BE2C (cell line): ENCODE results near the gene JHY.

Source experiments
- DNase-seq: peaks from one replicate; pipeline ENCODE4 v3.0.0-alpha.2; 2020
- H3K27me3 ChIP-seq: fragments of 250-450 bp; sonication (Bioruptor Pico); 2 replicates; pipeline ENCODE4 v1.5.1; 2020; ENCODE audit warnings: mild to moderate bottlenecking
- H3K36me3 ChIP-seq: fragments of 250-450 bp; sonication (Bioruptor Pico); 2 replicates; pipeline ENCODE4 v1.5.1; 2020; ENCODE audit warnings: mild to moderate bottlenecking
- H3K4me1 ChIP-seq: fragments of 250-450 bp; sonication (Bioruptor Pico); 2 replicates; pipeline ENCODE4 v1.5.1; 2020
- H3K4me3 ChIP-seq: 2 replicates; pipeline ENCODE4 v1.5.1; 2011; ENCODE audit warnings: low read depth, low read length
- H3K9me3 ChIP-seq: fragments of 250-450 bp; sonication (Bioruptor Pico); 2 replicates; pipeline ENCODE4 v1.5.1; 2020
- CTCF ChIP-seq: IDR thresholded peaks from 2 replicates; pipeline ENCODE4 v1.5.1; 2012; ENCODE audit warnings: mild to moderate bottlenecking, low read depth, low read length

The JHY gene

GRCh38 chr11:122877732-122878131 lies 4.8 kb upstream of the JHY start:
- DNase-seq: no peak
- H3K36me3 ChIP-seq: no peaks in the 10 kb centered on the region
- no peaks in the 10 kb centered on the region for H3K4me1 ChIP-seq
- H3K27me3 ChIP-seq: peaks cover 39% of the 10 kb centered on the region
- no peaks in the 10 kb centered on the region for H3K9me3 ChIP-seq
- no peak overlapping the region for H3K4me3 ChIP-seq
- TF ChIP-seq CTCF: no peak

GRCh38 chr11:122879785-122880184 lies 2.8 kb upstream of the JHY start:
- no peak overlapping the region for H3K4me3 ChIP-seq
- no peaks in the 10 kb centered on the region for H3K4me1 ChIP-seq
- no peak for TF ChIP-seq CTCF
- H3K9me3 ChIP-seq: no peaks in the 10 kb centered on the region
- DNase-seq: no peak
- peaks cover 58% of the 10 kb centered on the region for H3K27me3 ChIP-seq
- no peaks in the 10 kb centered on the region for H3K36me3 ChIP-seq

- TF ChIP-seq CTCF: no peak
These were observed 492 bp downstream of the JHY start for GRCh38 chr11:122882857-122883645.

GRCh38 chr11:122883646-122883979 lies 1.1 kb downstream of the JHY start:
- Histone ChIP-seq H3K27me3 (peaks cover 57% of the 10 kb centered on the region), H3K4me3 (no peak overlapping the region), H3K4me1 (no peaks in the 10 kb centered on the region), H3K36me3 (no peaks in the 10 kb centered on the region), H3K9me3 (no peaks in the 10 kb centered on the region)
- no peak for TF ChIP-seq CTCF
- no peak for DNase-seq

More at GRCh38 chr11:122882857-122883645, 492 bp downstream of the JHY start:
- DNase-seq: peak; percentile 10
- H3K4me3 ChIP-seq: no peak overlapping the region
- H3K27me3 ChIP-seq: peaks cover 62% of the 10 kb centered on the region
- H3K4me1 ChIP-seq: no peaks in the 10 kb centered on the region
- H3K9me3 ChIP-seq: no peaks in the 10 kb centered on the region
- H3K36me3 ChIP-seq: no peaks in the 10 kb centered on the region

- no peak overlapping the region for H3K4me3 ChIP-seq
- no peak for TF ChIP-seq CTCF
- H3K4me1 ChIP-seq: no peaks in the 10 kb centered on the region
- no peaks in the 10 kb centered on the region for H3K36me3 ChIP-seq
- H3K27me3 ChIP-seq: peaks cover 34% of the 10 kb centered on the region
- H3K9me3 ChIP-seq: no peaks in the 10 kb centered on the region
- no peak for DNase-seq
These were observed 5.6 kb downstream of the JHY start for GRCh38 chr11:122888162-122888561.

- TF ChIP-seq CTCF: no peak
- H3K9me3 ChIP-seq: no peaks in the 10 kb centered on the region
- H3K4me3 ChIP-seq: no peak overlapping the region
- peaks cover 25% of the 10 kb centered on the region for H3K27me3 ChIP-seq
- DNase-seq: no peak
- no peaks in the 10 kb centered on the region for H3K4me1 ChIP-seq
- no peaks in the 10 kb centered on the region for H3K36me3 ChIP-seq
These were observed 10.6 kb downstream of the JHY start for GRCh38 chr11:122893131-122893530.
